Lower leg skin (tissue), 4 donors: ENCODE data around the gene ACO2. TPM values are rescaled to one million over a fixed set of nuclear protein-coding genes. Genes with fewer than 3 reads are reported as not detected.

Experiments
- DNase-seq, 2 donors: peaks; one replicate each; pipeline ENCODE4 v3.0.0-alpha.2; 2019; ENCODE audit warnings: low spot score in 2 of 2
- H3K4me3 ChIP-seq: fragments of 200-600 bp; sonication (generic); 2 replicates; pipeline ENCODE4 v1.5.1; 2017; ENCODE audit warnings: mild to moderate bottlenecking, low read depth; ENCODE audit not compliant: poor library complexity, severe bottlenecking
- POLR2A ChIP-seq, 2 donors: fragments of 450-650 bp; IDR thresholded peaks; one replicate each; pipeline ENCODE4 v1.6.1; 2016 to 2017; ENCODE audit warnings: antibody characterized with exemption in 2 of 2, mild to moderate bottlenecking in 1 of 2, moderate library complexity in 1 of 2
- WGBS, 2 donors: methylation state at CpG; one replicate each; pipeline ENCODE4 v1.1.5; 2018; 5-methylcytosine and 5-hydroxymethylcytosine counted together
- intact Hi-C: fragments of 100-400 bp; cut with DNase I; formaldehyde crosslinking; loops from one replicate; pipeline ENCODE4 v1.15.0; 2023; ENCODE audit warnings: low total_unique reads
- total RNA-seq, 4 donors: library from RNA; depleted of rRNA; stranded (reverse); fragments of >200 nt; gene quantifications; one replicate each; pipeline ENCODE4 v1.1.0, GENCODE V29; 2016
- TF ChIP-seq, protein P1 (sequence below), 3 donors: fragments of 450-650 bp; IDR thresholded peaks; one replicate each; pipeline ENCODE4 v1.5.1; 2016; ENCODE audit warnings: antibody characterized with exemption in 3 of 3, mild to moderate bottlenecking in 3 of 3, moderate library complexity in 2 of 3

ACO2 gene
- total RNA-seq, 4 donors from 2014 or later = 64.0 to 103 (median 83.1) TPM

DNA sequence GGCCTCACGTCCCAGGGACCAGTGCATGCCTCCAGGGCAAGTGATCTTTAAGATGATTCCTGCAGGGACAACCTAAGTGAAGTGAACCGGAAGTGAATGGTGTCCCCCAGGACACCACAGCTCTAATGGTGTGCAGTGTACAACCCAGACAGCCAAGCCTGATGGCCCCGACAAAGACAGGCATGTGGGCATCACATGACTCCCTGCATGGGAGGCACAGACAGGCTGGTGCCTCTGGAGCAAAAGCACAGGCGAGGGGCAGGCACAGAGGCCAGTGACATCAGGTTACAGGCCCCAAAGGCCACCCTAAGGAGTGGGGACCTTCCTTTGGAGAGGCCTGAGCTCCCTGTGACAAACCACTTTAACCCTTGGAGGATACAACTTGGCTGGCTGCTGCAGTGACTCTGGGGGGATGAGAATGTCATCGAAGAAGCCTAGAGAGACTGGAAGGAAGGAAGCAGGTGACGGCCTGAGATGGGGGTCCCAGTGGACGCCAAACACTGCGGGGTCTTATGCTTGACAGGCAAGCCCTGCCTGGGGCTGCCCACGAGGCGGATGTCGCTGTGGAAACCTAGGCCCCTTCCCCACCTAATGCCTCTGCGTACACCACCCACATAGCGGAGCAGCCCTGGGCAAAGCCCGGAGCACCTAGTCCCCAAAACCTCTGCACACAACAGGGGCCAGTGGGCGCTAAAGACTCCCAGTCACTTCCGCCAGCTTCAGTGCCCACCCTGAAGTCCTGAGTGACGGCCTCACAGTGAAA is 63.0 kb downstream of the ACO2 start:
- intact Hi-C loops = no loop called here
- no peak overlapping the region for H3K4me3 ChIP-seq
- no peak for TF ChIP-seq POLR2A (IDR thresholded peaks at IDR 0.05)
- TF ChIP-seq, protein P1, sequence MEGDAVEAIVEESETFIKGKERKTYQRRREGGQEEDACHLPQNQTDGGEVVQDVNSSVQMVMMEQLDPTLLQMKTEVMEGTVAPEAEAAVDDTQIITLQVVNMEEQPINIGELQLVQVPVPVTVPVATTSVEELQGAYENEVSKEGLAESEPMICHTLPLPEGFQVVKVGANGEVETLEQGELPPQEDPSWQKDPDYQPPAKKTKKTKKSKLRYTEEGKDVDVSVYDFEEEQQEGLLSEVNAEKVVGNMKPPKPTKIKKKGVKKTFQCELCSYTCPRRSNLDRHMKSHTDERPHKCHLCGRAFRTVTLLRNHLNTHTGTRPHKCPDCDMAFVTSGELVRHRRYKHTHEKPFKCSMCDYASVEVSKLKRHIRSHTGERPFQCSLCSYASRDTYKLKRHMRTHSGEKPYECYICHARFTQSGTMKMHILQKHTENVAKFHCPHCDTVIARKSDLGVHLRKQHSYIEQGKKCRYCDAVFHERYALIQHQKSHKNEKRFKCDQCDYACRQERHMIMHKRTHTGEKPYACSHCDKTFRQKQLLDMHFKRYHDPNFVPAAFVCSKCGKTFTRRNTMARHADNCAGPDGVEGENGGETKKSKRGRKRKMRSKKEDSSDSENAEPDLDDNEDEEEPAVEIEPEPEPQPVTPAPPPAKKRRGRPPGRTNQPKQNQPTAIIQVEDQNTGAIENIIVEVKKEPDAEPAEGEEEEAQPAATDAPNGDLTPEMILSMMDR (IDR thresholded peaks at IDR 0.05) = no peak
- DNase-seq = no peak
- WGBS, 2 donors = 86 to 89% methylated on average over 17 of the region's 17 CpGs

DNA sequence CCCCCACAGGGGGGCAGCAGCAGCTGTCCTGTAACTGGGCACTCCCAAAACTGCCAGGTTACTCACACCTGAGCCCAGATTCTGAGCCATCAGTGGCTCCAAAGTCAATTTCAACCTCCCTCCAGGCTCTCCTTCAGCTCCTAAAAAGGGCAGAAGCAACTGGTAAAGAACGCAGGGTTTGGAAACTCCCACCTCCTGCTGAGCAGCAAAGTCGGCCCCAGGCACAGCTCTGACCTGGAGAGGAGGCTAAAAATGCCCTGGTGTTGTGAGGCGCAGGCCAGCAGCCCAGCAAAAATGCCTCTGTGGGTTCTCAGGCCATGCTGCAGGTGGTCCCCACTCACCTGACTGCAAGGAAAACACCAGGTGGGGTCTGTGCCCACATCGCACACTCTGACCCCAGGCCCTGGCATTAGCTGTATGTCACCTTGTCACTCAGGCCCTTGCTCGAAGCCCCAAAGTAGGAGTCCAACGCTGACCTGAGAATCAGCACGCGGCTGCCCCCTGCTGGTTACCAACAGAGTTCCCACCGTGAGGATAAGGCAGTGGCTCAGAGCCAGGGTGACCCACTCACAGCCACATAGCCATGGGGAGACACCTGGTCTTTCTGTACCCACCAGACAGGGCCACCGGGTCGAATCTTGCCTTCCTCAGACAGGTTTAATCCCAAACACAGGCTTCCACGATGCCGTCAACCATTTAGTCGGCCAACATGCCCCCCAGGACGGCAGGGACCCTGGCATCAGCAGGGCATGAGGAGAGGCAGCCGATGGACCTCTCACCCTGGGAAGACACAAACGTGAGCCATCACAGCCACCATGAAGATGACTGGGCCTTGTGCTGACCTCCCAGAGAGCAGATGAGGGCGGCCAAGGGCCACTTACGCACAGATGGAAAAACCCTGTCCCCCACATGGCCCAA is 64.2 kb downstream of the ACO2 start:
- H3K4me3 ChIP-seq = no peak overlapping the region
- intact Hi-C loops = no loop called here
- TF ChIP-seq, protein P1 (IDR thresholded peaks at IDR 0.05) = no peak
- no peak for TF ChIP-seq POLR2A (IDR thresholded peaks at IDR 0.05)
- peak in 1 of 2 donors; percentile 92 for DNase-seq
- whole genome bisulfite sequencing, 2 donors = 61 to 63% methylated on average over 17 to 19 of the region's 19 CpGs

DNA sequence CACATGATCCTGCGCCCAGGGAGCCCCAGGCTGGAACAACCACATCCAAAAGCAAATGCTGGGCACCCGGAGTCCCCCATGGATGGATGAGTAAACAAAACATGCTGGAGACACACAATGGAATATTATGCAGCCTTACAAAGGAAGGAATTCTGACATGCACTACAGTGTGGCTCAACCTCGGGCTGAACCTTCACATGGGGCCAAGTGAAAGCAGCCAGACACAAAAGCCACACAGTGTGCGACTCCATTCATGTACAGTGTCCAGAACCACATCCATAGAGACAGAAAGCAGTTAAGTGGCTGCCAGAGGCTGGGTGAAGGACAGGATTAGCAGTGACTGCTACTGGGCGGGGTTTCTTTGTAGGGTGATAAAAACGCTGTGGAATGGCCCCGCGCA is 65.3 kb downstream of the ACO2 start:
- 75 to 93% methylated on average over 8 of the region's 8 CpGs for WGBS, 2 donors
- intact Hi-C loops = no loop called here
- H3K4me3 ChIP-seq = no peak overlapping the region
- DNase-seq = no peak
- TF ChIP-seq, protein P1 (IDR thresholded peaks at IDR 0.05) = no peak
- TF ChIP-seq POLR2A (IDR thresholded peaks at IDR 0.05) = no peak

DNA sequence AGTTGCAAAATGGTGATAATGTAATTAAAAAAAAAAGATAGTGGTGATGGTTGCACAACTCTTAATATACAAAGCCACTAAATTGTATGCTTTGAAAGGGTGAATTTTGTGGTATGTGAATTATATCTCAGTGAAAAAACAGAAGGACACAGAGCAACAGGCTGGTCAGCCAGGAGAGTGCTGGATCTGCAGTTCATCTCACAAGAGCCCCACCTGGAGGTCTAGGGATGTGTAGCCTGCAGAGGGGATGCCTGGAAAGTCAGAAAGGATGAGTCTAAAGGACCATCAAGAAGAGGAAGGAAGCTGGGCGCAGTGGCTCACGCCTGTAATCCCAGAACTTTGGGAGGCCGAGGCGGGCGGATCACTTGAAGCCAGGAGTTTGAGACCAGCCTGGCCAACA is 66.3 kb downstream of the ACO2 start:
- intact Hi-C loops = no loop called here

DNA sequence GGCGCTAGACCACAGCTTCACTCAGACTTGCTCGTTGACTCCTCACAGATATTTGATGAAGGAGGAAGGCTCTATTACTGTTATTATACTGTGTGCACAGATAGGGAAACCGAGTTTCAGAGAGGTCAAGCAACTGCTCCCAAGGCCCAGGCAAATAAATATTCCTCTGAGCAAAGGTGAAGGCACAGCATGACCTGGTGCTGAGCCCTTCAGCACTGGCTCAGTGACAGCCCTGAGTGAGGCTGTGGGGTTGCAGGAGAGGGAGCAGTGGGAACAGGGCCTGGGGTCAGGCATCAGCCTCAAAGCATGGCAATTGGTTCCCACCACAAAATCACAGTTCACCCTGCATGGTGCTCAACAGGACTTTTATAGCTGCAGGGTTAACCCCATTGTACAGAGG is 68.3 kb downstream of the ACO2 start:
- DNase-seq = no peak
- H3K4me3 ChIP-seq = no peak overlapping the region
- 84 to 92% methylated on average over 3 of the region's 3 CpGs for WGBS, 2 donors
- intact Hi-C loops = no loop called here
- TF ChIP-seq, protein P1 (IDR thresholded peaks at IDR 0.05) = no peak
- TF ChIP-seq POLR2A (IDR thresholded peaks at IDR 0.05) = no peak

More for the DNA sequence above, 66.3 kb downstream of the ACO2 start:
- no peak overlapping the region for H3K4me3 ChIP-seq
- no peak for DNase-seq
- 91 to 92% methylated on average over 5 of the region's 5 CpGs for WGBS, 2 donors
- TF ChIP-seq POLR2A (IDR thresholded peaks at IDR 0.05) = no peak
- TF ChIP-seq, protein P1 (IDR thresholded peaks at IDR 0.05) = no peak
